ENCODE measurements around the gene MXD4. TPM values are rescaled to one million over a fixed set of nuclear protein-coding genes. Genes with fewer than 3 reads are reported as not detected.

Gene MXD4
- polyA plus RNA-seq, 1 donor (not counting 4 experiments of a cell fraction or from before 2014, with no cell fraction given), result 26.0 TPM

DNA sequence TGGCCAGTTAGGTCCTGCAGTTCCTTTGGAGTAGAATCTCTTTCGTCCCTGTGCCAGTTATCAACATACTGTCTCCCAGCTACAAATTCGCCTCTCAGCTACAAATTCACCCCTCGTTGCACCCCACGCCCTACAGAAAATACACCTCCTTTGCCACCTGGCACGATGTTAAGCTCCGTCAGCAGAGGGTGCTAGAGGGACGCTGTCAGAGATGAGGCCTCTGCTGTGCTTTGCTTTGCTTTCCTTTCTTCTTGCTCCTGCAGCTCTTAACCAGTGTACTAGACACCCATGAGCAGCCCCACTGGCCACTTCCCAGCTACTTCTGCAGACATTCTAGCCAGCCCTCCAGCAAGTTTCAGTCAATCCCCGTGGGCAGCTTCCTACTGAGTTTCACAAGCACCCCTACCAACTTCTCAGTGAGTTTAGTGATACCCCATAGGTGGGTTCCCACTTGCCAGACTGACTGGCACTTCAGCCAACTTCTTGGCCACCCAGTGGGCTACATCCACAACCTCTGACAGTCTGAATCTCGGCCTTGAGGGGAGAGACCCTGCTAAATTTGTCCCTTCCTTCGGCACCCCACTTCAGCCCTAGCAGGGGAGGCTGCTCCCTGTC, 41.8 kb downstream of the MXD4 start:
- H3K36me3 ChIP-seq (ENCODE audit: control insufficient read depth in 2 of 2, extremely low read depth in 1 of 2, insufficient read depth in 2 of 2, low read length in 2 of 2), result no peaks in the 10 kb centered on the region
- no peak overlapping the region for H3K4me3 ChIP-seq (ENCODE audit: control insufficient read depth in 2 of 3, extremely low read depth in 1 of 3, insufficient read depth in 2 of 3, low read depth in 1 of 3, low read length in 3 of 3)
- dilution Hi-C loops (cut with MboI; ENCODE audit: extremely low pct_ligation_motif_present, low sequenced_read_pairs), result no loop called here
- no peak overlapping the region for H3K9ac ChIP-seq (ENCODE audit: control insufficient read depth, extremely low read depth, insufficient read depth, low read length)
- H3K4me2 ChIP-seq (ENCODE audit: control insufficient read depth, extremely low read depth, insufficient read depth, low read depth, low read length), result no peak overlapping the region
- FAIRE-seq (peak; percentile 70), DNase-seq (ENCODE audit: low read depth, low spot score) (peak; percentile 13)
- no peaks in the 10 kb centered on the region for H3K9me1 ChIP-seq (ENCODE audit: control insufficient read depth, extremely low read depth, insufficient read depth, low read length)
- peaks cover 14% of the 10 kb centered on the region for H3K4me1 ChIP-seq (ENCODE audit: control insufficient read depth, extremely low read depth, insufficient read depth, low read length)
- H3K27ac ChIP-seq (ENCODE audit: control insufficient read depth, insufficient read depth, low read length), result no peak overlapping the region
- H3K27me3 ChIP-seq (ENCODE audit: control insufficient read depth, extremely low read depth, insufficient read depth, low read length), result peaks cover 22% of the 10 kb centered on the region
- H3K79me2 ChIP-seq (ENCODE audit: control insufficient read depth, insufficient read depth, low read length), result no peaks in the 10 kb centered on the region
- H4K20me1 ChIP-seq (ENCODE audit: control insufficient read depth, extremely low read depth, insufficient read depth, low read length), result peaks cover 29% of the 10 kb centered on the region
- TF ChIP-seq, protein P1, sequence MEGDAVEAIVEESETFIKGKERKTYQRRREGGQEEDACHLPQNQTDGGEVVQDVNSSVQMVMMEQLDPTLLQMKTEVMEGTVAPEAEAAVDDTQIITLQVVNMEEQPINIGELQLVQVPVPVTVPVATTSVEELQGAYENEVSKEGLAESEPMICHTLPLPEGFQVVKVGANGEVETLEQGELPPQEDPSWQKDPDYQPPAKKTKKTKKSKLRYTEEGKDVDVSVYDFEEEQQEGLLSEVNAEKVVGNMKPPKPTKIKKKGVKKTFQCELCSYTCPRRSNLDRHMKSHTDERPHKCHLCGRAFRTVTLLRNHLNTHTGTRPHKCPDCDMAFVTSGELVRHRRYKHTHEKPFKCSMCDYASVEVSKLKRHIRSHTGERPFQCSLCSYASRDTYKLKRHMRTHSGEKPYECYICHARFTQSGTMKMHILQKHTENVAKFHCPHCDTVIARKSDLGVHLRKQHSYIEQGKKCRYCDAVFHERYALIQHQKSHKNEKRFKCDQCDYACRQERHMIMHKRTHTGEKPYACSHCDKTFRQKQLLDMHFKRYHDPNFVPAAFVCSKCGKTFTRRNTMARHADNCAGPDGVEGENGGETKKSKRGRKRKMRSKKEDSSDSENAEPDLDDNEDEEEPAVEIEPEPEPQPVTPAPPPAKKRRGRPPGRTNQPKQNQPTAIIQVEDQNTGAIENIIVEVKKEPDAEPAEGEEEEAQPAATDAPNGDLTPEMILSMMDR (optimal IDR thresholded peaks at IDR 0.05 in 1 of 3, IDR thresholded peaks at IDR 0.05 in 1 of 3, conservative IDR thresholded peaks at IDR 0.05 in 1 of 3; ENCODE audit: extremely low read depth in 1 of 3, insufficient read depth in 2 of 3, low read length in 3 of 3), result peak; percentile 90 to 99 (median 98)
- TF ChIP-seq EZH2 (IDR thresholded peaks at IDR 0.05; ENCODE audit: low read length), result no peak
- no peak overlapping the region for H2AFZ ChIP-seq (ENCODE audit: control insufficient read depth, low read length)
- no peaks in the 10 kb centered on the region for H3K9me3 ChIP-seq (ENCODE audit: control insufficient read depth, low read depth, low read length)

DNA sequence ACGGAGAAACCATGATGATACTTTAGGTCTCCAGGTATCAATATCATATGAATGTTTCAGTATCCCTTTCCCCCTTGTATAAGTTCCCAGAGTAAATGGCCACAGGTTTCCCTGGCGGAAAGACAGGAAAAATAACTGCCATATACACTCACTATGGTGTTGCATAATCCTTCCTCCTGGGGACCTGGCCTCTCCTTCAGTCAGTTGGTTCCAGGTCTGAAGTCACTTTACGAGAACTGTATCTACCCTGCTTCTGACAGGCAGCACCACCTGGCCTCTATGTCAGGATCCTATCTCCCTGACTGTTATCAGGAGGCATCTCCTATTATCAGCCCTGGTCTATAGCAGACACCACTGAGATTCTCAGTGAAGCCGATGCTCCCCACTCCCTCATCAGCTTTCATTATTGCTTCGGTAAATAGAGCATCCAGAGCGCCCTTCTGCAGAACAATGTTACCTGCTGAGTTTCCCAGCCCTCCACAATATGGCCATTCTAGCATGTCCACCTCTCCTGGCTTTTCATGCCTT, 42.6 kb downstream of the MXD4 start:
- no peak for DNase-seq (ENCODE audit: low read depth, low spot score)
- FAIRE-seq, result no peak
- H3K4me3 ChIP-seq (ENCODE audit: control insufficient read depth in 2 of 3, extremely low read depth in 1 of 3, insufficient read depth in 2 of 3, low read depth in 1 of 3, low read length in 3 of 3), result no peak overlapping the region

More for the DNA sequence above, 42.6 kb downstream of the MXD4 start:
- peaks cover 14% of the 10 kb centered on the region for H3K4me1 ChIP-seq (ENCODE audit: control insufficient read depth, extremely low read depth, insufficient read depth, low read length)
- no peak for TF ChIP-seq EZH2 (IDR thresholded peaks at IDR 0.05; ENCODE audit: low read length)
- TF ChIP-seq, protein P1 (optimal IDR thresholded peaks at IDR 0.05 in 1 of 3, IDR thresholded peaks at IDR 0.05 in 1 of 3, conservative IDR thresholded peaks at IDR 0.05 in 1 of 3; ENCODE audit: extremely low read depth in 1 of 3, insufficient read depth in 2 of 3, low read length in 3 of 3), result no peak
- H3K9ac ChIP-seq (ENCODE audit: control insufficient read depth, extremely low read depth, insufficient read depth, low read length), result no peak overlapping the region
- H3K4me2 ChIP-seq (ENCODE audit: control insufficient read depth, extremely low read depth, insufficient read depth, low read depth, low read length), result no peak overlapping the region
- no peaks in the 10 kb centered on the region for H3K79me2 ChIP-seq (ENCODE audit: control insufficient read depth, insufficient read depth, low read length)
- no peak overlapping the region for H2AFZ ChIP-seq (ENCODE audit: control insufficient read depth, low read length)
- dilution Hi-C loops (cut with MboI; ENCODE audit: extremely low pct_ligation_motif_present, low sequenced_read_pairs), result no loop called here
- H3K9me3 ChIP-seq (ENCODE audit: control insufficient read depth, low read depth, low read length), result no peaks in the 10 kb centered on the region
- no peak overlapping the region for H3K27ac ChIP-seq (ENCODE audit: control insufficient read depth, insufficient read depth, low read length)
- H3K36me3 ChIP-seq (ENCODE audit: control insufficient read depth in 2 of 2, extremely low read depth in 1 of 2, insufficient read depth in 2 of 2, low read length in 2 of 2), result no peaks in the 10 kb centered on the region
- H3K27me3 ChIP-seq (ENCODE audit: control insufficient read depth, extremely low read depth, insufficient read depth, low read length), result peaks cover 23% of the 10 kb centered on the region
- peaks cover 29% of the 10 kb centered on the region for H4K20me1 ChIP-seq (ENCODE audit: control insufficient read depth, extremely low read depth, insufficient read depth, low read length)
- H3K9me1 ChIP-seq (ENCODE audit: control insufficient read depth, extremely low read depth, insufficient read depth, low read length), result no peaks in the 10 kb centered on the region

All from keratinocyte (primary cell).